ENCODE data around the gene CDH12. TPM values are rescaled to one million over a fixed set of nuclear protein-coding genes. Genes with fewer than 3 reads are reported as not detected.
A peak's percentile ranks its signal among the peaks of the same experiment; 100 is the strongest.

Gene CDH12
- total and polyA plus RNA-seq, 2 donors (not counting 3 experiments of a cell fraction or from before 2014, with no cell fraction given), result 0.03 TPM; not detected in 1

DNA sequence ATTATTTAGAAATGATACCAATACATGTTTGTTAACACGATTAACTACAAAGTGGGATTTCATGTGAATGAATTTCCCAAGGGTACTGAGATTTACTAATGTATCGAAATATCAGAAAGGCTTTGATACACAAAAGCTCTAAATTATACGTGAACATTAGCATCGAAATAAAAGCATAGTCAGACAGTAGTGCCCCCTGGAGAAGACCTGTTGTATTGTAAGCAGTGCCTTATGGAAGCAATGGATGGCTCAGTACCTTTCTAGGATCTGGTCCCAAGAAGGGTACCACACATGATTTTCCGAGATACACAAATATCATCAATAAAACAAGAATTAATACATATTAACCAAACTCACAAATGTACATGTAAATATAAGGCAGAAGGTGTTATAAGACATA is 153.8 kb downstream of the CDH12 start:
- no peak overlapping the region for H3K9ac ChIP-seq (replicated peaks; ENCODE audit: extremely low read depth, insufficient read depth, low read length)
- TF ChIP-seq, protein P1, sequence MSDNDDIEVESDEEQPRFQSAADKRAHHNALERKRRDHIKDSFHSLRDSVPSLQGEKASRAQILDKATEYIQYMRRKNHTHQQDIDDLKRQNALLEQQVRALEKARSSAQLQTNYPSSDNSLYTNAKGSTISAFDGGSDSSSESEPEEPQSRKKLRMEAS (IDR thresholded peaks at IDR 0.05; ENCODE audit: insufficient read depth, insufficient read length), result no peak
- TF ChIP-seq FOS (IDR thresholded peaks at IDR 0.05; ENCODE audit: borderline replicate concordance, insufficient read depth, low read length) (no peak), EZH2 (IDR thresholded peaks at IDR 0.05; ENCODE audit: borderline replicate concordance, low read depth, low read length, severe bottlenecking) (no peak), POLR2AphosphoS5 (IDR thresholded peaks at IDR 0.05; ENCODE audit: insufficient read depth, low read depth, low read length) (no peak), JUN (IDR thresholded peaks at IDR 0.05; ENCODE audit: borderline replicate concordance, insufficient read depth, insufficient read length, low read depth) (no peak), POLR2A (IDR thresholded peaks at IDR 0.05; ENCODE audit: low read depth, low read length) (no peak), MYC (IDR thresholded peaks at IDR 0.05; ENCODE audit: low read depth, low read length) (no peak), GATA2 (IDR thresholded peaks at IDR 0.05; ENCODE audit: insufficient read depth, insufficient read length, low read depth, low read length) (no peak)
- TF ChIP-seq, protein P2, sequence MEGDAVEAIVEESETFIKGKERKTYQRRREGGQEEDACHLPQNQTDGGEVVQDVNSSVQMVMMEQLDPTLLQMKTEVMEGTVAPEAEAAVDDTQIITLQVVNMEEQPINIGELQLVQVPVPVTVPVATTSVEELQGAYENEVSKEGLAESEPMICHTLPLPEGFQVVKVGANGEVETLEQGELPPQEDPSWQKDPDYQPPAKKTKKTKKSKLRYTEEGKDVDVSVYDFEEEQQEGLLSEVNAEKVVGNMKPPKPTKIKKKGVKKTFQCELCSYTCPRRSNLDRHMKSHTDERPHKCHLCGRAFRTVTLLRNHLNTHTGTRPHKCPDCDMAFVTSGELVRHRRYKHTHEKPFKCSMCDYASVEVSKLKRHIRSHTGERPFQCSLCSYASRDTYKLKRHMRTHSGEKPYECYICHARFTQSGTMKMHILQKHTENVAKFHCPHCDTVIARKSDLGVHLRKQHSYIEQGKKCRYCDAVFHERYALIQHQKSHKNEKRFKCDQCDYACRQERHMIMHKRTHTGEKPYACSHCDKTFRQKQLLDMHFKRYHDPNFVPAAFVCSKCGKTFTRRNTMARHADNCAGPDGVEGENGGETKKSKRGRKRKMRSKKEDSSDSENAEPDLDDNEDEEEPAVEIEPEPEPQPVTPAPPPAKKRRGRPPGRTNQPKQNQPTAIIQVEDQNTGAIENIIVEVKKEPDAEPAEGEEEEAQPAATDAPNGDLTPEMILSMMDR (IDR thresholded peaks at IDR 0.05; ENCODE audit: extremely low read depth in 1 of 2, insufficient read depth in 1 of 2, low read depth in 1 of 2, low read length in 2 of 2), result no peak
- no peaks in the 10 kb centered on the region for H4K20me1 ChIP-seq (replicated peaks; ENCODE audit: control insufficient read depth, extremely low read depth, insufficient read depth, low read length)
- DNase-seq (ENCODE audit: low read depth, low spot score) (peak; percentile 1), FAIRE-seq (no peak)
- H3K36me3 ChIP-seq (ENCODE audit: control insufficient read depth in 2 of 2, extremely low read depth in 1 of 2, insufficient read depth in 2 of 2, low read length in 2 of 2), result no peaks in the 10 kb centered on the region
- H3K9me1 ChIP-seq (replicated peaks; ENCODE audit: control insufficient read depth, extremely low read depth, insufficient read depth, low read length), result no peaks in the 10 kb centered on the region
- H2AFZ ChIP-seq (ENCODE audit: low read depth, low read length), result no peak overlapping the region
- dilution Hi-C loops (cut with MboI; ENCODE audit: extremely low pct_ligation_motif_present, low sequenced_read_pairs) (no loop called here), intact Hi-C loops (cut with micrococcal nuclease) (no loop called here)
- CTCF ChIA-PET, result interaction anchor here (0.8 to 0.9 kb wide), 2 partner anchors 9 to 12 kb away, joined by 3 to 4 read pairs; no protein-coding TSS in a partner anchor
- no peaks in the 10 kb centered on the region for H3K79me2 ChIP-seq (ENCODE audit: control insufficient read depth, insufficient read depth, low read length)
- H3K27ac ChIP-seq (ENCODE audit: insufficient read depth, low read depth, low read length), result no peak overlapping the region
- H3K9me3 ChIP-seq (replicated peaks; ENCODE audit: control insufficient read depth, insufficient read depth, low read length), result no peaks in the 10 kb centered on the region
- no peaks in the 10 kb centered on the region for H3K27me3 ChIP-seq (ENCODE audit: control insufficient read depth in 2 of 2, insufficient read depth in 2 of 2, low read length in 2 of 2)
- POLR2A ChIA-PET, result no interaction called here
- no peaks in the 10 kb centered on the region for H3K4me1 ChIP-seq (ENCODE audit: control insufficient read depth, extremely low read depth, insufficient read depth, low read length)
- no peak overlapping the region for H3K4me3 ChIP-seq (replicated peaks in 1 of 3; ENCODE audit: insufficient read depth in 1 of 3, low read depth in 1 of 3, low read length in 3 of 3)
- no peak overlapping the region for H3K4me2 ChIP-seq (ENCODE audit: insufficient read depth, low read length)
- BruUV-seq (replicated peaks), result no TSS peak

Measured in endothelial cell of umbilical vein (primary cell).